Smooth muscle cell (in vitro differentiated cells): Measurements from ENCODE around the gene DLX4. TPM values are rescaled to one million over a fixed set of nuclear protein-coding genes. Genes with fewer than 3 reads are reported as not detected.

Experiments
- DNase-seq: peaks from one replicate; lab custom pipeline; 2025; ENCODE audit not compliant: unreplicated experiment; lab: John Stamatoyannopoulos, UW
- H2AFZ ChIP-seq: fragments of 200-600 bp; sonication (generic); 2 replicates; pipeline ENCODE4 v1.6.0; 2016; ENCODE audit warnings: antibody characterized with exemption, low read depth, mild to moderate bottlenecking
- H3F3A ChIP-seq: fragments of 200-600 bp; sonication (generic); 2 replicates; pipeline ENCODE4 v1.6.0; 2017; ENCODE audit warnings: antibody characterized with exemption, low read depth
- H3K27ac ChIP-seq: fragments of 200-600 bp; sonication (generic); 2 replicates; pipeline ENCODE4 v1.5.1; 2016; ENCODE audit warnings: low read depth, mild to moderate bottlenecking
- H3K27me3 ChIP-seq: fragments of 200-600 bp; sonication (generic); 2 replicates; pipeline ENCODE4 v1.6.1; 2016; ENCODE audit warnings: low read depth, mild to moderate bottlenecking
- H3K36me3 ChIP-seq: fragments of 200-600 bp; sonication (generic); 2 replicates; pipeline ENCODE4 v1.5.1; 2016; ENCODE audit warnings: low read depth
- H3K4me1 ChIP-seq: fragments of 200-600 bp; sonication (generic); 2 replicates; pipeline ENCODE4 v1.5.1; 2016; ENCODE audit warnings: low read depth
- H3K4me2 ChIP-seq: fragments of 200-600 bp; sonication (generic); 2 replicates; pipeline ENCODE4 v1.6.0; 2016; ENCODE audit warnings: mild to moderate bottlenecking
- H3K4me3 ChIP-seq: fragments of 200-600 bp; sonication (generic); 2 replicates; pipeline ENCODE4 v1.5.1; 2016; ENCODE audit warnings: mild to moderate bottlenecking
- H3K79me2 ChIP-seq: fragments of 200-600 bp; sonication (generic); 2 replicates; pipeline ENCODE4 v1.6.0; 2016; ENCODE audit warnings: low read depth, mild to moderate bottlenecking
- H3K9ac ChIP-seq: fragments of 200-600 bp; sonication (generic); 2 replicates; pipeline ENCODE4 v1.6.0; 2016; ENCODE audit warnings: low read depth
- H3K9me3 ChIP-seq: fragments of 200-600 bp; sonication (generic); replicated peaks from 2 replicates; pipeline ENCODE4 v1.5.1; 2016; ENCODE audit warnings: low read depth
- H4K20me1 ChIP-seq: fragments of 200-600 bp; sonication (generic); 2 replicates; pipeline ENCODE4 v1.6.0; 2016; ENCODE audit warnings: low read depth
- WGBS: methylation state at CpG from one replicate; pipeline ENCODE4 v1.1.7; 2016; ENCODE audit warnings: low lambda C conversion rate; 5-methylcytosine and 5-hydroxymethylcytosine counted together
- polyA plus RNA-seq: library from polyadenylated mRNA; unstranded; fragments of >200 nt; fragmentation: Nextera tagmentation; extraction: Ambion mirVana; gene quantifications from 2 replicates; pipeline ENCODE4 v1.2.1, GENCODE V29; 2016
- total RNA-seq: library from RNA; depleted of rRNA; stranded (reverse); fragments of >200 nt; gene quantifications from 2 replicates; pipeline ENCODE4 v1.2.3, GENCODE V29; 2014
- TF ChIP-seq, protein P1 (sequence below): fragments of 200-600 bp; sonication (generic); IDR thresholded peaks from 2 replicates; pipeline ENCODE4 v1.5.1; 2017; ENCODE audit warnings: borderline replicate concordance, mild to moderate bottlenecking, antibody characterized with exemption; ENCODE audit not compliant: insufficient read depth, poor library complexity, severe bottlenecking

Gene DLX4
- total and polyA plus RNA-seq, 2 experiments from 2014 or later, result 0.19 TPM; not detected in 1

DNA sequence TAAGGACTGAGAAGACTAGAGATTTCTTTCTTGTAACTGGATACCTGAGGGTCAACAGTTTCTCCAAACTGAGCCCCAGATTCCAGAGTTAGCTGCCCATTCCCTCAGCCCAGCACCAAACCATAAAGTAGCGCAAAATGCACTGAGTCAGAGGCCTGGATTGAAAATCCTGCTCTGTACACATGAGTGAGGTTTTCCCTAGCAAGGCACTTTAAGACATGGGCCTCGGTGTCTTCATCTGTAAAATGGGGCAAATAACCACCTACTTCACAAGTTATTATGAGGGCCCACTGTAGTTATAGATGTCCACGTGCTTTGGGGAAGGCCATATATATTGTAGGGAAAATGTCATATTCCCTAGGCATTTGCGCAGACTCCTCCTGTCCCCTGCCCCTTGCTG lies 10.3 kb upstream of the DLX4 start:
- Histone ChIP-seq H3F3A (no peaks in the 10 kb centered on the region), H3K4me2 (no peak overlapping the region), H4K20me1 (no peaks in the 10 kb centered on the region), H3K27ac (no peak overlapping the region), H3K36me3 (no peaks in the 10 kb centered on the region), H3K4me1 (peaks cover 9% of the 10 kb centered on the region), H3K79me2 (no peaks in the 10 kb centered on the region), H3K27me3 (peaks cover 26% of the 10 kb centered on the region), H3K9me3 (no peaks in the 10 kb centered on the region), H2AFZ (no peak overlapping the region), H3K4me3 (no peak overlapping the region), H3K9ac (no peak overlapping the region)
- 84% methylated on average over 4 of the region's 4 CpGs for WGBS
- TF ChIP-seq, protein P1, sequence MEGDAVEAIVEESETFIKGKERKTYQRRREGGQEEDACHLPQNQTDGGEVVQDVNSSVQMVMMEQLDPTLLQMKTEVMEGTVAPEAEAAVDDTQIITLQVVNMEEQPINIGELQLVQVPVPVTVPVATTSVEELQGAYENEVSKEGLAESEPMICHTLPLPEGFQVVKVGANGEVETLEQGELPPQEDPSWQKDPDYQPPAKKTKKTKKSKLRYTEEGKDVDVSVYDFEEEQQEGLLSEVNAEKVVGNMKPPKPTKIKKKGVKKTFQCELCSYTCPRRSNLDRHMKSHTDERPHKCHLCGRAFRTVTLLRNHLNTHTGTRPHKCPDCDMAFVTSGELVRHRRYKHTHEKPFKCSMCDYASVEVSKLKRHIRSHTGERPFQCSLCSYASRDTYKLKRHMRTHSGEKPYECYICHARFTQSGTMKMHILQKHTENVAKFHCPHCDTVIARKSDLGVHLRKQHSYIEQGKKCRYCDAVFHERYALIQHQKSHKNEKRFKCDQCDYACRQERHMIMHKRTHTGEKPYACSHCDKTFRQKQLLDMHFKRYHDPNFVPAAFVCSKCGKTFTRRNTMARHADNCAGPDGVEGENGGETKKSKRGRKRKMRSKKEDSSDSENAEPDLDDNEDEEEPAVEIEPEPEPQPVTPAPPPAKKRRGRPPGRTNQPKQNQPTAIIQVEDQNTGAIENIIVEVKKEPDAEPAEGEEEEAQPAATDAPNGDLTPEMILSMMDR, result no peak
- DNase-seq, result no peak

DNA sequence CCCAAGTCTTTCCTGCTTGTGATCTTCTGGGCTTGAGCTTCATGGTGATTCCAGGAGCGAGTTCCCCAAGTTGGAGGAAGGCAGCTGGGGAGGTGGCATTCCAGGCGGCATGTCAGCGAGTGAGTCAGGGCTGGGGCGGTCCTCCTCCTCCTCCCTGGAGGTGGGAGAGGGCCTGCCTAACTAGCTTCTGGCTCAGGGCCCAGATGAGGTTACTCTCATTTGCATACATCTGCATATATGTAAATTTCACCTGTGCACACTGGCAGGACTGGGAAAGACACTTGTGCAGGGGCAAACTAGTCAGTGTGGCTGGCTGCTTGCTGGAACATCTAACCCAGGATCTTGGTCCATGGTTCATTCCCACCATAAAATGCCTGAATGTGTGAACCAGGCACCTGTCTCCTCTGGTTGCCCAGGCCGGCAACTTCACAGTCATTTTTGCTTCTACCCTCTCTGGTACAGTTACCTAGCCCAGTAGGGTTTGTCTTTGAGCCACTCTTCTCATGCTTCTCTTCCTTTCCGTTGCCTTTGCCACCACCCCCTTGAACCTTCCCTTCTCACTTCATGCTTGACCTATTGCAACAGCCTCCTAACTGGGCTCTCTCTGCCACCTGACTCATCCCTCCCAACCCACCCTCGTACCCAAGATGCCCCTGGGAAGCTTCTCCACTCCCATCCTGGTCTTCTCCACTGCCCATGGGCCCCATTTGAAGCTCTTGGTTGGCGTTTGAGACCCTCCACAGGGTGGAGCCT lies 9.6 kb upstream of the DLX4 start:
- TF ChIP-seq, protein P1, result no peak
- peaks cover 16% of the 10 kb centered on the region for H3K4me1 ChIP-seq
- no peak overlapping the region for H2AFZ ChIP-seq
- 51% methylated on average over 8 of the region's 8 CpGs for WGBS
- no peaks in the 10 kb centered on the region for H3F3A ChIP-seq
- no peak overlapping the region for H3K4me3 ChIP-seq
- no peaks in the 10 kb centered on the region for H3K36me3 ChIP-seq
- no peaks in the 10 kb centered on the region for H4K20me1 ChIP-seq
- DNase-seq, result no peak
- no peak overlapping the region for H3K27ac ChIP-seq
- H3K27me3 ChIP-seq, result peaks cover 33% of the 10 kb centered on the region
- no peaks in the 10 kb centered on the region for H3K79me2 ChIP-seq
- H3K4me2 ChIP-seq, result no peak overlapping the region
- H3K9me3 ChIP-seq, result no peaks in the 10 kb centered on the region
- H3K9ac ChIP-seq, result no peak overlapping the region

DNA sequence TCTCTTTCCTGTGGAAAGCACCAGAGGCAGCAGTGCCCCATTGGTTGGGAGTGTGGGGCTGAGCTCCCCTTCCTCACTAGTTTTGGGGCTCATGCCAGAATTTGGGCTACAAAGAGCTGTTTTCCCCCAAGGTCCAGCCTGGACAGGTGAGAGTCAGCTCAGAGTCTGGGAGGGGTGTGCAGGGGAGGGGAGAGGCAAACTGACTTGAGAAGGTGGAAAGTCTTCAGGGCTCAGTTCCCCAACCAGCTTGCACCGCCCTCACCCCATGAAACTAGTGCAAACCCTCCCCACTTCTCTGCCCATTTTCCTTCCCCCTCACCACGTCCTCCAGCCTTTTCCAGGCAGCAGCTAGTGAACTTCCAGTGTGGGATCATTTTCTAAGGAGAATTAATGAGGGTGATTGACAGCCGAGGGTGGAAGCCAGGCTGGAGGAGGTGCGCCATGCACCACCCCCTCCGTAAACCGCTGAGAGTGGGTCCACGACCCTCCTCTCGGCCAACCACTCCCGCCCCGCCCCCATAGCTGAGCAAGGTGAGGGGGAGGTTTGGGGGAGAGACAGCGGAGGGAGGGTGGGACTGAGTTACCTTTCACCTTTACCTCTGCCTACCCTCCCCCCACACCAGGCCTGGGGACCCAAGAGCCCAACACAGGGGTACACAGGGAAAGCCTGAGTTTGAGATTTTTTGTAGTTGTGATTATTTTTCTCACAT lies 6.2 kb upstream of the DLX4 start:
- Histone ChIP-seq H3K4me2 (no peak overlapping the region), H4K20me1 (no peaks in the 10 kb centered on the region), H3K27ac (no peak overlapping the region), H3K36me3 (no peaks in the 10 kb centered on the region), H3K9ac (no peak overlapping the region), H3F3A (no peaks in the 10 kb centered on the region), H3K4me3 (no peak overlapping the region), H3K9me3 (no peaks in the 10 kb centered on the region), H3K4me1 (peaks cover 27% of the 10 kb centered on the region), H3K27me3 (peaks cover 67% of the 10 kb centered on the region), H3K79me2 (no peaks in the 10 kb centered on the region), H2AFZ (no peak overlapping the region)
- TF ChIP-seq, protein P1, result no peak
- no peak for DNase-seq
- WGBS, result 29% methylated on average over 6 of the region's 11 CpGs

DNA sequence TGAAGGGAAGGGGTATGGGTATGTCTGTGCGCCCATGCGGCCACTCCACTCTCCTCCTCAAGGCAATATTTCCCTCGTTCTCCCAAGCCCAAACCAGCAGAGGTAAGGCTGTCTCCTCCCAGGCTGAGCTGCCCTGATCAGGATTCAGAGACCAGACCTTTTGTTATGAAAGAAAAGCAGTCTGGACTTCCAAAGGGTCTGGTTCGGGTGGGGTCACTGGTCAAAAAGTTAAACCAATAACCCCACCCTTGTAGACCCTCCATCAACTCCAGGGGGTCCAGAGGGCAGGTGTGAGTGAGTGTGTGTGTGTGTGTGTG lies 5.7 kb upstream of the DLX4 start:
- Histone ChIP-seq H3K9ac (no peak overlapping the region), H2AFZ (no peak overlapping the region), H3K27ac (no peak overlapping the region), H3K4me1 (peaks cover 27% of the 10 kb centered on the region), H3K36me3 (no peaks in the 10 kb centered on the region), H3K79me2 (no peaks in the 10 kb centered on the region), H3K4me3 (no peak overlapping the region), H3F3A (no peaks in the 10 kb centered on the region), H3K27me3 (peaks cover 72% of the 10 kb centered on the region), H3K4me2 (no peak overlapping the region), H3K9me3 (no peaks in the 10 kb centered on the region), H4K20me1 (no peaks in the 10 kb centered on the region)
- no peak for DNase-seq
- WGBS, result 29% methylated on average over 4 of the region's 4 CpGs
- TF ChIP-seq, protein P1, result no peak
